Adrenal gland (tissue), 12 donors: ENCODE data around the gene CHTF18. TPM values are rescaled to one million over a fixed set of nuclear protein-coding genes. Genes with fewer than 3 reads are reported as not detected.
A peak's percentile ranks its signal among the peaks of the same experiment; 100 is the strongest.

Experiments
- DNase-seq, 7 donors: peaks; one replicate each; pipeline ENCODE4 v3.0.0-alpha.2; 2019 to 2020
- H3K27ac ChIP-seq, 5 donors: fragments of 200-600 bp; sonication (generic) in 4 of 5; 1 replicate in 3 of 5; 2 replicates in 2 of 5; pipeline versions ENCODE4 v1.5.1 to v1.8.0; 2016 to 2020; ENCODE audit warnings: mild to moderate bottlenecking in 1 of 5
- H3K27me3 ChIP-seq: fragments of 200-600 bp; 2 replicates; pipeline ENCODE4 v1.8.0; 2021
- H3K36me3 ChIP-seq, 2 donors: fragments of 200-600 bp; replicated peaks in 1 of 2; 1 replicate in 1 of 2; 2 replicates in 1 of 2; pipeline versions ENCODE4 v1.5.1 to v1.8.0; 2018 to 2022
- H3K4me1 ChIP-seq, 2 donors: fragments of 200-600 bp; replicated peaks in 1 of 2; 1 replicate in 1 of 2; 2 replicates in 1 of 2; pipeline versions ENCODE4 v1.5.1 to v1.8.0; 2018 to 2021
- H3K4me3 ChIP-seq, 4 donors: fragments of 200-600 bp; sonication (generic) in 3 of 4; one replicate each; pipeline ENCODE4 v1.5.1; 2016 to 2018
- H3K9me3 ChIP-seq, 3 donors: fragments of 200-600 bp; sonication (generic) in 1 of 3; replicated peaks in 1 of 3; 1 replicate in 2 of 3; 2 replicates in 1 of 3; pipeline versions ENCODE4 v1.5.1 to v1.8.0; 2016 to 2021
- CTCF ChIP-seq, 6 experiments: fragments of 450-650 bp in 4 of 6; fragments of 200-600 bp in 2 of 6; sonication (generic) in 1 of 6; IDR thresholded peaks; 1 replicate in 5 of 6; 2 replicates in 1 of 6; pipeline versions ENCODE4 v1.5.1 to v1.8.0; 2016 to 2021; ENCODE audit warnings: antibody characterized with exemption in 6 of 6, mild to moderate bottlenecking in 2 of 6, moderate library complexity in 1 of 6
- POLR2A ChIP-seq, 2 donors: fragments of 450-650 bp; IDR thresholded peaks; one replicate each; pipeline ENCODE4 v1.6.1; 2017; ENCODE audit warnings: antibody characterized with exemption in 2 of 2, mild to moderate bottlenecking in 2 of 2, moderate library complexity in 1 of 2
- WGBS, 4 donors: extraction: QIAGEN DNeasy Blood & Tissue Kit in 2 of 4; methylation state at CpG; one replicate each; pipeline versions ENCODE4 v1.1.5 to v1.1.7; 2013 to 2017; 5-methylcytosine and 5-hydroxymethylcytosine counted together
- intact Hi-C, 2 donors: fragments of 100-400 bp; cut with DNase I; formaldehyde crosslinking; loops; one replicate each; pipeline versions ENCODE4 v1.14.1 to v1.15.0; 2022 to 2023
- polyA plus RNA-seq, 3 donors: library from polyadenylated mRNA; stranded (reverse); fragments of 200-250 nt in 2 of 3; fragments of 350-450 nt in 1 of 3; fragmentation: Illumina TruSeq in 1 of 3; extraction: RNeasy Lipid Tissue Mini Kit (QIAGEN cat#74804) in 1 of 3; gene quantifications; one replicate each; pipeline ENCODE4 v1.2.3, GENCODE V29; 2013 to 2014
- total RNA-seq, 9 donors: library from RNA; depleted of rRNA in 4 of 9; stranded (reverse); fragments of >200 nt in 4 of 9; fragments of 120-200 nt in 1 of 9; fragmentation: NEBNext Ultra II Directional in 1 of 9; extraction: Animal tissue kit (Norgen Biotek cat#: 25700) in 1 of 9; gene quantifications; one replicate each; pipeline versions ENCODE4 v1.1.0 to v1.2.4, GENCODE V29; 2013 to 2023
- donor health status: healthy with polysubstance abuse.
- donor health status: Bipolar disorder and iron deficiency.
- donor health status: DM: yes; HTN: yes; CAD: no.
- donor health status: DM: no; HTN: no; CAD: no.
- donor health status: DM: no; HTN: no; CAD: no.
- donor health status: DM: yes; HTN: yes; CAD: no.

The CHTF18 gene
- total and polyA plus RNA-seq, 12 donors = 0.29 to 69.8 (median 11.4) TPM

GRCh38 chr16:789191-789850 lies 901 bp downstream of the CHTF18 start:
- H3K27ac ChIP-seq = no peak overlapping the region
- intact Hi-C loops = loop anchor here in 1 of 2 donors (5.0 kb wide), 1 partner anchor 77 kb away; no protein-coding TSS in a partner anchor

DNA sequence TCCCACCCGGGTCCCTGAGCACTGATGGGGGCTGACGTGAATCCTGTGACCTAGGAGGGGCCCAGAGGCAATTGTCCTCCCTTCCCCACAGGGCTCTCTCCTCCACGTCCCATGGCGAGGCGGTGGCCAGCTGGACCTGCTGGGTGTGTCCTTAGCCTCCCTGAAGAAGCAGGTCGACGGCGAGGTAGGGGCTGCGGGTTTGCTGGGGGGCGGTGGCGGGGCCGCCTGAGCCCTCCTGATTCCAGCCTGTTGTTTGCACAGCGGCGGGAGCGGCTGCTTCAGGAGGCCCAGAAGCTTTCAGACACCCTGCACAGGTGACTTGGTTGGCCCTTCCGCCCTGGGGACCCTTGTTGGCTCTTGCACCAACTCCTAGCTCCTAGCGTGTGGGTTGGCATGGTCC lies 1.7 kb downstream of the CHTF18 start:
- 90 to 94% (median 93%) methylated on average over 6 to 17 of the region's 17 CpGs for WGBS, 4 donors
- intact Hi-C loops = no loop called here
- no peak for TF ChIP-seq CTCF (IDR thresholded peaks at IDR 0.05)
- Histone ChIP-seq H3K36me3 (peaks cover 0 to 11% of the 10 kb centered on the region in 2 donors), H3K9me3 (no peaks in the 10 kb centered on the region), H3K27me3 (no peaks in the 10 kb centered on the region), H3K4me3 (no peak overlapping the region), H3K4me1 (peaks cover 10 to 18% of the 10 kb centered on the region in 2 donors), H3K27ac (no peak overlapping the region)
- DNase-seq = no peak

More at GRCh38 chr16:789191-789850, 901 bp downstream of the CHTF18 start:
- Histone ChIP-seq H3K27me3 (no peaks in the 10 kb centered on the region), H3K36me3 (peaks cover 0 to 11% of the 10 kb centered on the region in 2 donors), H3K9me3 (no peaks in the 10 kb centered on the region), H3K4me3 (peak overlapping the region in 2 of 4 donors; percentile 24 to 100), H3K4me1 (peaks cover 10 to 18% of the 10 kb centered on the region in 2 donors)
- WGBS, 4 donors = 68 to 93% (median 68%) methylated on average over 3 to 33 of the region's 33 CpGs
- no peak for TF ChIP-seq POLR2A (IDR thresholded peaks at IDR 0.05)
- TF ChIP-seq CTCF (IDR thresholded peaks at IDR 0.05) = no peak
- peak in 1 of 7 donors; percentile 29 for DNase-seq

DNA sequence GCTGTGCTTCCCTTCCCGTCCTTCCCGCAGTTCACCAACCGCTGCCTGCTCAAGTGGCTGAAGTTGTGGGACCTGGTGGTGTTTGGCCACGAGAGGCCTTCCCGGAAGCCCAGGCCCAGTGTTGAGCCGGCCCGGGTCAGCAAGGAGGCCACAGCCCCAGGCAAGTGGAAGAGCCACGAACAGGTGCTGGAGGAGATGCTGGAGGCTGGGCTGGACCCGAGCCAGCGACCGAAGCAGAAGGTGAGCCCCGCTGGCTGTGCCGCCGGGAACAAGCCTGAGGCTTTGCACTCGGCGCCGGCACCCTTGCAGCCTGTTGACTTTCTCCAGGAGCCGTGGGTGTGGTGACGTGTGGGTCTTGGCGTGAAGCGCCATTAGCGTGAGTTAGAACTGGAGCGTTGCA lies 2.7 kb downstream of the CHTF18 start:
- Histone ChIP-seq H3K4me3 (no peak overlapping the region), H3K36me3 (peaks cover 0 to 5% of the 10 kb centered on the region in 2 donors), H3K4me1 (peaks cover 10 to 18% of the 10 kb centered on the region in 2 donors), H3K27me3 (no peaks in the 10 kb centered on the region), H3K9me3 (no peaks in the 10 kb centered on the region), H3K27ac (no peak overlapping the region)
- intact Hi-C loops = no loop called here
- DNase-seq = no peak
- WGBS, 4 donors = 94 to 98% (median 98%) methylated on average over 18 to 23 of the region's 23 CpGs
- TF ChIP-seq CTCF (IDR thresholded peaks at IDR 0.05) (no peak), POLR2A (IDR thresholded peaks at IDR 0.05) (no peak)

DNA sequence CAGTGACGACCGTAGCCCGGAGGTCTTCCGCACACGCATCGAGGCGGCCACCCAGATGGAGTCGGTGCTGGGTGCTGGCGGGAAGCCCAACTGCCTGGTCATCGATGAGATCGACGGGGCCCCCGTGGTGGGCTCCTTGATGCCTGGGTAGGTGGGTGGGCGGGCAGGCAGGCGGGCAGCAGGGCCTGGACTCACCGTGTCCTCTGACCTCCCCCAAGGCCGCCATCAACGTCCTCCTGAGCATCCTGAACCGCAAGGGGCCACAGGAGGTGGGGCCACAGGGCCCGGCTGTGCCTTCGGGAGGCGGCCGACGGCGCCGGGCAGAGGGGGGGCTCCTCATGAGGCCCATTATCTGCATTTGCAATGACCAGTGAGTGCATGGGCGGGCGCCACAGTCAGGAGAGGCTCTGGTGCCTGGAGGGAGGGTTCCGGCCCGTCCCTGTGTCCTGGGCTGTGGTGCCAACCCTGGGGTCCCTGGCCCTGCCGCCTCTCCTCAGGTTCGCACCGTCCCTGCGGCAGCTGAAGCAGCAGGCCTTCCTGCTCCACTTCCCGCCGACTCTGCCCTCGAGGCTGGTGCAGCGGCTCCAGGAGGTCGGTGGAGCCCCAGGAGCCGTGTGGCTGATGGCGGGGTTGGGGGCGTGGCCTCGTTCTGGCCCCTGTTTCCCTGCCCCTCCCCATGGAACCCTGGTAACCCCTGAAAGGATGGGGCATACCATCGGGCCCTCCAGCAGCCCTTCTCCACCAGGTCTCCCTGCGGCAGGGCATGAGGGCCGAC lies 4.0 kb downstream of the CHTF18 start:
- 91 to 96% (median 93%) methylated on average over 4 to 46 of the region's 46 CpGs for WGBS, 4 donors
- Histone ChIP-seq H3K9me3 (no peaks in the 10 kb centered on the region), H3K27me3 (no peaks in the 10 kb centered on the region), H3K27ac (no peak overlapping the region), H3K36me3 (no peaks in the 10 kb centered on the region), H3K4me1 (peaks cover 7 to 10% of the 10 kb centered on the region in 2 donors), H3K4me3 (no peak overlapping the region)
- intact Hi-C loops = no loop called here
- no peak for DNase-seq
- TF ChIP-seq CTCF (IDR thresholded peaks at IDR 0.05) (no peak), POLR2A (IDR thresholded peaks at IDR 0.05) (no peak)
